ENCODE data around the gene MINDY4. TPM values are rescaled to one million over a fixed set of nuclear protein-coding genes. Genes with fewer than 3 reads are reported as not detected.

MINDY4 gene
- total RNA-seq, 1 donor from 2014 or later: 14.3 TPM

DNA sequence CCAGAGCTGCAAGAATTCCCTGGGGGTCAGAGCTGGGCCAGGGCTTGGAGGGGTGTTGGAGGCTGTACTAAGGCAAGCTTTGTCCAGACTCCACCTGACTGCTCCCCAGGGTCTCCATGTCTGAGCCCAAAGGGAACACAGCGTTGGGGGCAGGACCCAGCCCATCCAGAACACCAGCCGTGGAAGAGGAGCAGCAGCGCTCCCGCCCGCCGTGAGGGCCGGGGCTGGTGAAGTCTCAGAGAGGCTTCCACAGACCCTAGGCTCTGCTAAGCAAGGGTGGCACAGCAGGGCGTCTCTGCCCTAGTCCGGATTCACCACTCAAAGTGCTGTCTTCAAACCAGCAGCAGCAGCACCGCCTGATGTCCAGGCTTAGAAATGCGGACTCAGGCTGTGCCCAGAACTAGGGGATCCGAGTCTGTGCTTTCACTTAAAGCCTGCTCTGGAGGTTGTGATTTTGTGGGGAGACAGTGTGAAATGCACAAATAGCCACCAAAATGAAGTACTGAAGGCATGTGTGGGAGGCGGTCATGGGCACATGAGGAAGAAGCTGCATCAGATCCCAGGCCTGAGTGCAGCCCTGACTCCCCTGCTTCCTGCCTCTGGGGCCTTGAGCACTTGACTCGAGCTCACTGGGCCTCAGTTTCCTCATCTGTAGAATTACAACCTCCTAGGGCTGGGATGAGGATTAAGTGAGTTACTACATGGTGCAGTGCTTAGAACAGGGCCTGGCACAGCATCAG lies 123.8 kb downstream of the MINDY4 start:
- TF ChIP-seq, protein P1, sequence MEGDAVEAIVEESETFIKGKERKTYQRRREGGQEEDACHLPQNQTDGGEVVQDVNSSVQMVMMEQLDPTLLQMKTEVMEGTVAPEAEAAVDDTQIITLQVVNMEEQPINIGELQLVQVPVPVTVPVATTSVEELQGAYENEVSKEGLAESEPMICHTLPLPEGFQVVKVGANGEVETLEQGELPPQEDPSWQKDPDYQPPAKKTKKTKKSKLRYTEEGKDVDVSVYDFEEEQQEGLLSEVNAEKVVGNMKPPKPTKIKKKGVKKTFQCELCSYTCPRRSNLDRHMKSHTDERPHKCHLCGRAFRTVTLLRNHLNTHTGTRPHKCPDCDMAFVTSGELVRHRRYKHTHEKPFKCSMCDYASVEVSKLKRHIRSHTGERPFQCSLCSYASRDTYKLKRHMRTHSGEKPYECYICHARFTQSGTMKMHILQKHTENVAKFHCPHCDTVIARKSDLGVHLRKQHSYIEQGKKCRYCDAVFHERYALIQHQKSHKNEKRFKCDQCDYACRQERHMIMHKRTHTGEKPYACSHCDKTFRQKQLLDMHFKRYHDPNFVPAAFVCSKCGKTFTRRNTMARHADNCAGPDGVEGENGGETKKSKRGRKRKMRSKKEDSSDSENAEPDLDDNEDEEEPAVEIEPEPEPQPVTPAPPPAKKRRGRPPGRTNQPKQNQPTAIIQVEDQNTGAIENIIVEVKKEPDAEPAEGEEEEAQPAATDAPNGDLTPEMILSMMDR (IDR thresholded peaks at IDR 0.05; ENCODE audit: unreplicated experiment): no peak
- Mint-ChIP-seq H3K27ac (no peak overlapping the region), H3K4me3 (ENCODE audit: low read depth) (no peak overlapping the region), H3K27me3 (peaks cover 11% of the 10 kb centered on the region), H3K36me3 (ENCODE audit: insufficient read depth) (peaks cover 3% of the 10 kb centered on the region), H3K4me1 (ENCODE audit: low read depth) (peaks cover 41% of the 10 kb centered on the region), H3K9me3 (ENCODE audit: low read depth) (no peaks in the 10 kb centered on the region)
- no peak for DNase-seq (ENCODE audit: low spot score, unreplicated experiment)

DNA sequence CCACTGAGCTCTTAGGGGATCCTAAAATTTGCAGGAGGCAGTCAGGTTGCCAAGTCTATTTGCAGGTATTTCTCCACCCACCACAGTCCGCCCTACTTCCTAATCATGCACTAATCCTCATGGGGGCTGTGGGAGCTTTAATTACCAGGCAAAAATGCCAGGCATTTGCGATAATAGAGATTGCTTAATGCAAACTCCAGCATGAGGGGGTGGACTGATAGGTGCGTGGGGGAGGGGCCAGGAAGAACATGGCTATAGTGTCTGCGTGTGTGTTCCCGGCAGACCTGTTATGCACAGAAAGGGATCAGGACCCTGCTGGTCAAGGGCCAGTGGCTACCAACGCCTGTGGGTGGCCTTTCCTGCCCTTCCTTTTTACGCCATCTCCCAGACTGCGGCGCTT lies 124.8 kb downstream of the MINDY4 start:
- DNase-seq (ENCODE audit: low spot score, unreplicated experiment): no peak
- H3K4me3 Mint-ChIP-seq (ENCODE audit: low read depth): no peak overlapping the region

DNA sequence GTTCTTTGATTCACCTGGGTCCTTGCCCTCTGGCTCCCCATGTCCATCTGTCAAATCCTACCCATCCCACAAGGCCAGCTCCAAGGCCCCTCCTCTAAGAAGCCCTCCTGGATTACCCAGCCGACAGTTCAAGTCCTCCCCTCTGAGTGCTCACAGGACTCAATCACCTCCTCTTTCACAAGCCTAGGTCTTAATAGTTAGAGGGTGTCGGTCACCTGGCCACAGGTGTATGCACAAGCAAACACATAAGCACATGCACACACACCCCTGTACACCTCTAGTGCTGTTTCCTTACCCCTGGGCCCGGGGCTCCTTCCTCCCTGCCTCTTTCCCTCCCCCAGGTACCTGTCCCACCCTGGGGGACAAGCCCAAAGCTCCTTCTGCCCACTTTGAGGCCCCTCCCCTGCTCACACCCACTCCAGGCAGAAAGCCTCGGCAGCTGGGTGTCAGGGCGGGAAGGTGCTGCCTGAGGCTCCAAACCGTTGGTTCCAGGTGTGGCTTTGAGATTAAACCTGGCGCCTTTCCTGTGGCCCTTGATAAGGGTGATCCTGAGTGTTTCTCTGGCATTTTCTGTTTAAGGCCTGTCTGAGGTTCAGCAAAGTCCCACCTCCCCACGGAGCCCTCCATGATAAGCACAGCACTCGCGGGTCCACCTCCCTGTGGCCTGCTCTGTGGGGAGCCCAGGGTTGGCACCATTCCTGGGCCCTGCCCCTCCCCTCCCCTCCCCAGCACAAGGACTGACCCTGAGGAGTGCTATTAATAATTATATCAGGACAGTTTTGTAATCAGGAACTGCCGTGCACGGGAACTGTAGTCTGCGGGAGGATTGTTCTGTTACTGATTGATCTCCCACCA lies 125.8 kb downstream of the MINDY4 start:
- TF ChIP-seq, protein P1 (IDR thresholded peaks at IDR 0.05; ENCODE audit: unreplicated experiment): no peak
- no peak for DNase-seq (ENCODE audit: low spot score, unreplicated experiment)
- Mint-ChIP-seq H3K27me3 (peaks cover 6% of the 10 kb centered on the region), H3K36me3 (ENCODE audit: insufficient read depth) (peaks cover 3% of the 10 kb centered on the region), H3K9me3 (ENCODE audit: low read depth) (no peaks in the 10 kb centered on the region), H3K27ac (peak overlapping the region; percentile 84), H3K4me3 (ENCODE audit: low read depth) (peak overlapping the region; percentile 21), H3K4me1 (ENCODE audit: low read depth) (peaks cover 41% of the 10 kb centered on the region)

More for the DNA sequence above, 124.8 kb downstream of the MINDY4 start:
- Mint-ChIP-seq H3K27me3 (peaks cover 6% of the 10 kb centered on the region), H3K36me3 (ENCODE audit: insufficient read depth) (peaks cover 3% of the 10 kb centered on the region), H3K4me1 (ENCODE audit: low read depth) (peaks cover 41% of the 10 kb centered on the region), H3K9me3 (ENCODE audit: low read depth) (no peaks in the 10 kb centered on the region), H3K27ac (peak overlapping the region; percentile 18)
- TF ChIP-seq, protein P1 (IDR thresholded peaks at IDR 0.05; ENCODE audit: unreplicated experiment): no peak

DNA sequence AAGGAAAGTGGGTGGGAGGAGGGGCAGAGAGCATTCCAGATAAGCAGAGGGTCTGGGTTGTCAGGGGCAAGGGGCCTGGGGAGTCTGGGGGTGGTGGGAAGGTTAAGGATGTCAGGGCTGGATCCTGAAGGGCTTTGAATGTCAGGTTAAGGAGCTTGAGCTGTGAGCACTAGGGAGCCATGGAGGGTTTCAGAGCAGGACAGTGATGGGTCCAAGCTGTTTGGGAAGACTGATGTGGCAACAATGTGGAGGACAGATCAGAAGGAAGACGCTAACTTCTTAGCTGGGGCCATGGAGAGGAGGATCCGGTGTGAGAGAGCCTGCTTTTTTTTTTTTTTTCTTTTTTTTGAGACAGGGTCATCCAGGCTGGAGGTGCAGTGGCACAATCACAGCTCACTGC lies 126.6 kb downstream of the MINDY4 start:
- no peaks in the 10 kb centered on the region for H3K9me3 Mint-ChIP-seq (ENCODE audit: low read depth)
- H3K4me3 Mint-ChIP-seq (ENCODE audit: low read depth): no peak overlapping the region
- TF ChIP-seq, protein P1 (IDR thresholded peaks at IDR 0.05; ENCODE audit: unreplicated experiment): no peak
- no peak for DNase-seq (ENCODE audit: low spot score, unreplicated experiment)
- H3K27me3 Mint-ChIP-seq: peaks cover 6% of the 10 kb centered on the region
- peaks cover 38% of the 10 kb centered on the region for H3K4me1 Mint-ChIP-seq (ENCODE audit: low read depth)
- H3K27ac Mint-ChIP-seq: peak overlapping the region; percentile 84
- no peaks in the 10 kb centered on the region for H3K36me3 Mint-ChIP-seq (ENCODE audit: insufficient read depth)

DNA sequence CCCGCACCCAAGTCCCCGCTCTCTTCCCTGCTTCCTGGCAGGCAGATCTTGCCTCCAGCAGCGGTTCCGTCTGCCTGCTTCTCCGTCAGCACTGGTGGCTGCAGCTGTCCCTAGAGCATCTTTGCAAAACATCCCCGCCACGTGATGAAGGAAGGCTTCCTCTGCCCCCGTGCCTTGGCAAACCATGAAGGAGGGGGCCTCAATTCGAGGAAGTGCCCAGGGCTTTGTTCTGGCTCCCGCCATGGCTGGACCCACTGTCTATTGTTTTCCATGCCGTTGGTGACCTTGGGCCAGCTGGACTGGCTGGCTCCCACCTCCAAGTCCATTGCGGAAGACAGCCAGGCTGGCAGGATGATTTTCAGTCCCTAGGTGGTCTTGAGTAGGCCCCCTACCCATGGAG lies 127.2 kb downstream of the MINDY4 start:
- Mint-ChIP-seq H3K4me1 (ENCODE audit: low read depth) (peaks cover 34% of the 10 kb centered on the region), H3K4me3 (ENCODE audit: low read depth) (no peak overlapping the region), H3K36me3 (ENCODE audit: insufficient read depth) (no peaks in the 10 kb centered on the region)

More for the DNA sequence above, 127.2 kb downstream of the MINDY4 start:
- H3K27ac Mint-ChIP-seq: no peak overlapping the region
- peaks cover 6% of the 10 kb centered on the region for H3K27me3 Mint-ChIP-seq
- no peak for DNase-seq (ENCODE audit: low spot score, unreplicated experiment)
- TF ChIP-seq, protein P1 (IDR thresholded peaks at IDR 0.05; ENCODE audit: unreplicated experiment): no peak
- no peaks in the 10 kb centered on the region for H3K9me3 Mint-ChIP-seq (ENCODE audit: low read depth)

All from progenitor cell of endocrine pancreas (in vitro differentiated cells).